Panc1 (cell line): ENCODE data around the gene TMTC1. TPM values are rescaled to one million over a fixed set of nuclear protein-coding genes. Genes with fewer than 3 reads are reported as not detected.

Experiments
- ATAC-seq: fragments of 200-7000 bp; cut with Tn5 transposase; 2 replicates; pipeline ENCODE4 v1.9.1; 2020; ENCODE audit warnings: mild to moderate bottlenecking, moderate library complexity
- BruUV-seq: library from RNA; stranded (reverse); fragments of 400-500 nt; replicated peaks from 2 replicates; lab custom pipeline; 2021; lab: Mats Ljungman, UMichigan
- CTCF ChIA-PET: fragments of 300-600 bp; sonication (Branson Sonifier 250); formaldehyde crosslinking; loops from one replicate; lab custom pipeline; 2022; ENCODE audit warnings: antibody characterized with exemption; lab: Charles Lee
- POLR2A ChIA-PET: fragments of 300-600 bp; sonication (Branson Sonifier 250); formaldehyde crosslinking; loops from one replicate; lab custom pipeline; 2022; ENCODE audit warnings: antibody characterized with exemption; lab: Charles Lee
- DNase-seq: peaks from one replicate; pipeline ENCODE4 v3.0.0-alpha.2; 2010; ENCODE audit warnings: low read depth, low spot score
- H3K27ac ChIP-seq: 2 replicates; pipeline ENCODE4 v1.5.1; 2011; ENCODE audit warnings: mild to moderate bottlenecking, low read length, inconsistent platforms
- H3K27me3 ChIP-seq: fragments of 200-500 bp; sonication (Bioruptor generic); 2 replicates; pipeline ENCODE4 v1.6.0; 2014; ENCODE audit warnings: low read length, inconsistent platforms; ENCODE audit not compliant: control insufficient read depth, insufficient read depth
- H3K36me3 ChIP-seq: fragments of 200-500 bp; sonication (Bioruptor generic); 2 replicates; pipeline ENCODE4 v1.5.1; 2014; ENCODE audit warnings: inconsistent platforms, mild to moderate bottlenecking, low read length, moderate library complexity; ENCODE audit not compliant: control insufficient read depth, insufficient read depth
- H3K4me1 ChIP-seq: 2 replicates; pipeline ENCODE4 v1.5.1; 2011; ENCODE audit warnings: inconsistent platforms, mild to moderate bottlenecking, low read length, moderate library complexity; ENCODE audit not compliant: control insufficient read depth, insufficient read depth
- H3K4me3 ChIP-seq, 2 experiments: 2 replicates each; pipeline ENCODE4 v1.5.1; 2011 to 2012; ENCODE audit warnings: low read depth in 2 of 2, low read length in 2 of 2, mild to moderate bottlenecking in 2 of 2, inconsistent platforms in 1 of 2, moderate library complexity in 1 of 2
- H3K9me3 ChIP-seq: fragments of 200-500 bp; sonication (Bioruptor generic); 2 replicates; pipeline ENCODE4 v1.5.1; 2014; ENCODE audit warnings: low read depth, mild to moderate bottlenecking, inconsistent platforms, low read length, moderate library complexity; ENCODE audit not compliant: control insufficient read depth, insufficient read depth
- CTCF ChIP-seq: fragments of 450-650 bp; IDR thresholded peaks from 2 replicates; pipeline ENCODE4 v1.5.1; 2017; ENCODE audit warnings: mild to moderate bottlenecking
- POLR2AphosphoS5 ChIP-seq: IDR thresholded peaks from 2 replicates; pipeline ENCODE4 v1.6.1; 2012; ENCODE audit warnings: mild to moderate bottlenecking, low read depth, low read length, moderate library complexity
- REST ChIP-seq, 2 experiments: IDR thresholded peaks; 2 replicates each; pipeline ENCODE4 v1.6.1; 2011 to 2012; ENCODE audit warnings: low read depth in 2 of 2, control low read depth in 1 of 2, low read length in 1 of 2, mild to moderate bottlenecking in 1 of 2, moderate library complexity in 1 of 2; ENCODE audit not compliant: insufficient read depth in 1 of 2
- SIN3A ChIP-seq: IDR thresholded peaks from 2 replicates; pipeline ENCODE4 v1.6.1; 2012; ENCODE audit warnings: low read depth, mild to moderate bottlenecking, low read length, moderate library complexity, borderline replicate concordance; ENCODE audit not compliant: insufficient read depth
- TCF7L2 ChIP-seq: IDR thresholded peaks from 2 replicates; pipeline ENCODE4 v1.6.1; 2011; ENCODE audit warnings: mild to moderate bottlenecking, low read depth, low read length, inconsistent platforms
- in situ Hi-C: cut with HindIII; loops from 2 replicates; pipeline ENCODE4 v1.10.0; 2016; ENCODE audit warnings: low sequenced_read_pairs, low pct_unique_long_range_greater_than_20kb
- intact Hi-C: fragments of 100-400 bp; cut with micrococcal nuclease; formaldehyde crosslinking; loops from one replicate; pipeline ENCODE4 v1.10.0; 2022; ENCODE audit not compliant: unreplicated experiment
- total RNA-seq: library from RNA; stranded (reverse); gene quantifications from one replicate; pipeline ENCODE4 v1.2.1, GENCODE V29; 2021; ENCODE audit not compliant: unreplicated experiment

The TMTC1 gene
- total RNA-seq, 1 experiment from 2014 or later: 0.28 TPM

GRCh38 chr12:29552324-29552927, 231.3 kb downstream of the TMTC1 start:
- no peak for TF ChIP-seq REST (IDR thresholded peaks at IDR 0.05; ENCODE audit: insufficient read depth in 1 of 2, low read depth in 2 of 2, low read length in 1 of 2)
- peak; percentile 93 for TF ChIP-seq CTCF
- intact Hi-C loops: no loop called here
- peak; percentile 84 for ATAC-seq
- no peaks in the 10 kb centered on the region for H3K36me3 ChIP-seq
- no peak overlapping the region for H3K27ac ChIP-seq
- peak; percentile 33 for DNase-seq
- H3K4me1 ChIP-seq: no peaks in the 10 kb centered on the region
- BruUV-seq: no TSS peak
- POLR2A ChIA-PET: no interaction called here
- H3K4me3 ChIP-seq: no peak overlapping the region
- H3K9me3 ChIP-seq: no peaks in the 10 kb centered on the region
- CTCF ChIA-PET: interaction anchor here (0.7 kb wide), 1 partner anchor 525 kb away, joined by 6 read pairs; no protein-coding TSS in a partner anchor
- in situ Hi-C loops: no loop called here
- H3K27me3 ChIP-seq: no peaks in the 10 kb centered on the region; the same call in 1 of the 2 replicates

- no peaks in the 10 kb centered on the region; the same call in 1 of the 2 replicates for H3K27me3 ChIP-seq
- TF ChIP-seq SIN3A (no peak), POLR2AphosphoS5 (no peak), CTCF (no peak), REST (IDR thresholded peaks at IDR 0.05; ENCODE audit: insufficient read depth in 1 of 2, low read depth in 2 of 2, low read length in 1 of 2) (no peak), TCF7L2 (no peak)
- BruUV-seq: no TSS peak
- no peak for ATAC-seq
- H3K27ac ChIP-seq: no peak overlapping the region
- in situ Hi-C loops: no loop called here
- ChIA-PET CTCF (interaction anchor here (0.7 kb wide), 1 partner anchor 526 kb away, joined by 6 read pairs; no protein-coding TSS in a partner anchor), POLR2A (no interaction called here)
- no peak overlapping the region for H3K4me3 ChIP-seq
- no peaks in the 10 kb centered on the region for H3K9me3 ChIP-seq
- intact Hi-C loops: no loop called here
- H3K4me1 ChIP-seq: no peaks in the 10 kb centered on the region
- no peaks in the 10 kb centered on the region for H3K36me3 ChIP-seq
- DNase-seq: no peak
These were observed 231.9 kb downstream of the TMTC1 start for GRCh38 chr12:29551812-29552211.
